ENCODE data around the gene PARD6G. TPM values are rescaled to one million over a fixed set of nuclear protein-coding genes. Genes with fewer than 3 reads are reported as not detected.

The PARD6G gene
- total and polyA plus RNA-seq, 2 of the 8 experiments (the other 6 are each of a cell fraction or from before 2014, with no cell fraction given): 11.3 to 17.9 TPM

GRCh38 chr18:80119111-80119510, 128.2 kb downstream of the PARD6G start (continued):
- TF ChIP-seq ATF2 (IDR thresholded peaks at IDR 0.05; ENCODE audit: low read length): peak; percentile 19; the same call in 1 of the 2 replicates
- no peak for TF ChIP-seq MAFK (IDR thresholded peaks at IDR 0.05; ENCODE audit: low read depth, low read length)

All from H1 (cell line).